Osteoblast (primary cell): ENCODE measurements around the gene DEFB124. TPM values are rescaled to one million over a fixed set of nuclear protein-coding genes. Genes with fewer than 3 reads are reported as not detected.
"Not testable (repeated sequence)": the region's sequence is repeated elsewhere in the genome, so short reads cannot be mapped to it uniquely, and the experiment has no call there.

Source experiments
- DNase-seq: peaks from one replicate; pipeline ENCODE4 v3.0.0; 2011; ENCODE audit warnings: low spot score, mixed read lengths; ENCODE audit not compliant: insufficient read length; ENCODE audit errors: missing footprints
- H2AFZ ChIP-seq: 2 replicates; pipeline ENCODE4 v1.6.0; 2011; ENCODE audit warnings: mild to moderate bottlenecking, low read length
- H3K27ac ChIP-seq: 2 replicates; pipeline ENCODE4 v1.5.1; 2011; ENCODE audit warnings: mild to moderate bottlenecking, low read depth, low read length, moderate library complexity
- H3K27me3 ChIP-seq: 2 replicates; pipeline ENCODE4 v1.6.0; 2012; ENCODE audit warnings: mild to moderate bottlenecking, control low read depth, inconsistent platforms, low read length, moderate library complexity; ENCODE audit not compliant: insufficient read depth
- H3K36me3 ChIP-seq: 2 replicates; pipeline ENCODE4 v1.5.1; 2011; ENCODE audit warnings: mild to moderate bottlenecking, low read length, control low read depth, moderate library complexity; ENCODE audit not compliant: insufficient read depth
- H3K4me1 ChIP-seq: 2 replicates; pipeline ENCODE4 v1.5.1; 2011; ENCODE audit warnings: mild to moderate bottlenecking, low read length, control low read depth, moderate library complexity; ENCODE audit not compliant: insufficient read depth
- H3K4me2 ChIP-seq: 2 replicates; pipeline ENCODE4 v1.6.0; 2011; ENCODE audit warnings: mild to moderate bottlenecking, low read length; ENCODE audit not compliant: insufficient read depth
- H3K4me3 ChIP-seq: fragments of 200-600 bp; sonication (generic); 3 replicates; pipeline ENCODE4 v1.5.1; 2012; ENCODE audit warnings: mild to moderate bottlenecking, low read length, inconsistent platforms; ENCODE audit not compliant: insufficient read depth
- H3K79me2 ChIP-seq: 2 replicates; pipeline ENCODE4 v1.6.0; 2012; ENCODE audit warnings: mild to moderate bottlenecking, low read length, control low read depth, inconsistent platforms; ENCODE audit not compliant: insufficient read depth
- H3K9me3 ChIP-seq: 2 replicates; pipeline ENCODE4 v1.5.1; 2011; ENCODE audit warnings: low read depth, low read length, control low read depth
- H4K20me1 ChIP-seq: 2 replicates; pipeline ENCODE4 v1.6.0; 2012; ENCODE audit warnings: mild to moderate bottlenecking, low read length, control low read depth; ENCODE audit not compliant: insufficient read depth
- total RNA-seq: library from RNA; depleted of rRNA; stranded (reverse); fragments of >200 nt; gene quantifications from 2 replicates; pipeline ENCODE4 v1.2.3, GENCODE V29; 2012
- TF ChIP-seq, protein P1 (sequence below): IDR thresholded peaks from 2 replicates; pipeline ENCODE4 v1.5.1; 2011; ENCODE audit warnings: mild to moderate bottlenecking, low read depth, low read length, moderate library complexity; ENCODE audit errors: extremely low read depth

The DEFB124 gene
- total RNA-seq, 1 donor = not detected

DNA sequence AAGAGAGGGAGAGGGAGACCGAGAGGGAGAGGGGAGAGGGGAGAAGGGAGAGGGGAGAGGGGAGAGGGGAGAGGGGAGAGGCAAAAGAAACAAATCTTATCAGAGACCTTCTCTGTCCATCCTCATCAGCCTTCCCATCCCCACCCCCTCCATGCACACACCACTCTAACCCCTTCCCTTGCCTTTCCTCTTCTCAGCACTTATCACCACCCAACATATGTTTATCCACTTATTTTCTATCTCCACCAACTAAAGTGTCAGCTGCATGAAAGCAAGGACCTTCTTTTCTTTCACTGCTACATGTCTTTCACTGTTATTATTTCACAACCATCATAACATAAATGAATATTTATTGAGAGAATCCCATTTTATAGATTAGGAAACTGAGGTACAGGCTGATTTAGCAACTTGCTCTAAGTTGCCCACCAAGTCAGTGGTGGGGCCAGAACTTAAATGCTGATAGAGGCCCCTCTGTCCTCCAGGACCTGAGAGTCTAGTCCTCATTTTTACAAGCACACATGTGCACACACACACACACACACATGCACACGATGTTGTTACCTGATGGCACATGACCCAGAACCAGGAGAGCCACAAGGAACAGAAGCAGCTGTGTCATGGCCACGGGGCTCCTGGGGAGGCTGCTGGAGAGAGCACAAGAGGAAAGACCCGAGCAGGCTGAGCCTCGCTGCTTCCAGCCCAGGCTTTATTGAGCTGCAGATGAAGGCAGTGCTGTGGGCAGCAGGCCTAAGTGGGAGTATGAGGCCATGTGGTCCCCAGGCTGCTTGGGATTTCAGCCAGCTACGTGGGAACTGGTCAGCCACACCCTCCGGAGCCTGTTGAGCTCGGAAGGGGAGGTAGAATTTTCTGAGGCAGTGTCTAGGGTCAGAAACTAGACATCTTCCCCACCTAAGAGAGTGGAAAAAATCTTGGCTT is 2.3 kb downstream of the DEFB124 start:
- H3K4me3 ChIP-seq = no peak overlapping the region
- TF ChIP-seq, protein P1, sequence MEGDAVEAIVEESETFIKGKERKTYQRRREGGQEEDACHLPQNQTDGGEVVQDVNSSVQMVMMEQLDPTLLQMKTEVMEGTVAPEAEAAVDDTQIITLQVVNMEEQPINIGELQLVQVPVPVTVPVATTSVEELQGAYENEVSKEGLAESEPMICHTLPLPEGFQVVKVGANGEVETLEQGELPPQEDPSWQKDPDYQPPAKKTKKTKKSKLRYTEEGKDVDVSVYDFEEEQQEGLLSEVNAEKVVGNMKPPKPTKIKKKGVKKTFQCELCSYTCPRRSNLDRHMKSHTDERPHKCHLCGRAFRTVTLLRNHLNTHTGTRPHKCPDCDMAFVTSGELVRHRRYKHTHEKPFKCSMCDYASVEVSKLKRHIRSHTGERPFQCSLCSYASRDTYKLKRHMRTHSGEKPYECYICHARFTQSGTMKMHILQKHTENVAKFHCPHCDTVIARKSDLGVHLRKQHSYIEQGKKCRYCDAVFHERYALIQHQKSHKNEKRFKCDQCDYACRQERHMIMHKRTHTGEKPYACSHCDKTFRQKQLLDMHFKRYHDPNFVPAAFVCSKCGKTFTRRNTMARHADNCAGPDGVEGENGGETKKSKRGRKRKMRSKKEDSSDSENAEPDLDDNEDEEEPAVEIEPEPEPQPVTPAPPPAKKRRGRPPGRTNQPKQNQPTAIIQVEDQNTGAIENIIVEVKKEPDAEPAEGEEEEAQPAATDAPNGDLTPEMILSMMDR = no peak
- H3K4me1 ChIP-seq = no peaks in the 10 kb centered on the region
- H3K27me3 ChIP-seq = peaks cover 21% of the 10 kb centered on the region
- no peaks in the 10 kb centered on the region for H4K20me1 ChIP-seq
- H3K79me2 ChIP-seq = no peaks in the 10 kb centered on the region
- no peak overlapping the region for H3K27ac ChIP-seq
- no peaks in the 10 kb centered on the region for H3K9me3 ChIP-seq
- no peak overlapping the region for H3K4me2 ChIP-seq
- no peak overlapping the region for H2AFZ ChIP-seq
- H3K36me3 ChIP-seq = no peaks in the 10 kb centered on the region
- no peak for DNase-seq

GRCh38 chr20:31470946-31471345 is 4.0 kb downstream of the DEFB124 start:
- H3K4me2 ChIP-seq, H3K4me3 ChIP-seq, H3K9me3 ChIP-seq, H3K4me1 ChIP-seq, H4K20me1 ChIP-seq, H3K36me3 ChIP-seq, H3K27ac ChIP-seq, H2AFZ ChIP-seq, H3K79me2 ChIP-seq, DNase-seq: not testable (repeated sequence)
- H3K27me3 ChIP-seq = peaks cover 14% of the 10 kb centered on the region

DNA sequence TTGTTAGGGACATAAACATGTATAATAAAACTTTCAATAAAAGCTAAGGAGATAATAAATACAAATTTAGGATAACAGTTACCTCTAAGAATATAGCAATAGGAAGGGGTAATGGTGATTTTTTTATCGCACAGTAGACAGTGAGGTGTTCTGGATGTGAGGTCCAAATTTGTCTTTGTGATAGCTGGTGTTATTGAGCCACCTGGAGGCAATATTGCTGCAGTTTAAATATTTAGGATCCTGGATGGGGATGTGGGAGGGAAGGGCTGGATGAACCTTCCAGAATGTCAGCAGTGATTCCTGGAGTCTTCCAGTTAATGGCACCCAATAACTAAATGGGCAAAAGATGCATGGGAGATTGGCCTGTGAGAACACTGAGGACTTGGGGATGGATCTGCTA is 20.6 kb downstream of the DEFB124 start:
- Histone ChIP-seq H3K4me1 (no peaks in the 10 kb centered on the region), H3K4me3 (no peak overlapping the region), H3K79me2 (no peaks in the 10 kb centered on the region), H3K36me3 (no peaks in the 10 kb centered on the region), H2AFZ (no peak overlapping the region), H3K4me2 (no peak overlapping the region), H4K20me1 (no peaks in the 10 kb centered on the region), H3K9me3 (no peaks in the 10 kb centered on the region), H3K27me3 (no peaks in the 10 kb centered on the region), H3K27ac (no peak overlapping the region)
- TF ChIP-seq, protein P1 = no peak
- DNase-seq = no peak

DNA sequence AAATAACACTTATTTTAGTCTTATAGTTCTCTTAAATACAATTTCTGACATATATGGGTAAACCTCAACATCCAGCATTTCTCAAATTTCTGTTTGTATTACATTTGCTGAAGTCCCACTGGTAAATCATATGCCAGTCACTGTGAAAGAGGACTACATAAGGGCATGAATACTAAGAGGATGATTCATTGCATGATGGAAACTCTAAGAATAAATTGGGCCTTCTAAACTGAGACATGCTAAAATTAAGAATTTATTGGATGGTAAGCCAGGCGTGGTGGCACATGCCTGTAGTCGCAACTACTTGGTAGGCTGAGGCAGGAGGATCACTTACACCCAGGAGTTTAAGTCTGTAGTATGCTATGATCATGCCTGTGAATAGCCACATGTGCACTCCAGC is 22.4 kb downstream of the DEFB124 start:
- TF ChIP-seq, protein P1 = no peak
- Histone ChIP-seq H3K4me2 (no peak overlapping the region), H3K79me2 (no peaks in the 10 kb centered on the region), H3K27me3 (no peaks in the 10 kb centered on the region), H3K4me1 (no peaks in the 10 kb centered on the region), H4K20me1 (no peaks in the 10 kb centered on the region), H3K4me3 (no peak overlapping the region), H3K27ac (no peak overlapping the region), H2AFZ (no peak overlapping the region), H3K9me3 (no peaks in the 10 kb centered on the region), H3K36me3 (no peaks in the 10 kb centered on the region)
- no peak for DNase-seq
